IPS-11a (cell line): ENCODE measurements around the gene CMTM7.
"Not testable (repeated sequence)": the region's sequence is repeated elsewhere in the genome, so short reads cannot be mapped to it uniquely, and the experiment has no call there.

Experiments used
- H3K4me3 ChIP-seq: one replicate; pipeline ENCODE4 v1.5.1; 2013; ENCODE audit warnings: low read depth, low read length, control low read depth

Gene CMTM7

GRCh38 chr3:32455609-32456428 lies 64.2 kb downstream of the CMTM7 start:
- H3K4me3 ChIP-seq, result no peak overlapping the region

- H3K4me3 ChIP-seq, result no peak overlapping the region
These were observed 64.9 kb downstream of the CMTM7 start for GRCh38 chr3:32456429-32457130.

- H3K4me3 ChIP-seq, result no peak overlapping the region
These were observed 66.4 kb downstream of the CMTM7 start for GRCh38 chr3:32457971-32458471.

- H3K4me3 ChIP-seq, result no peak overlapping the region
These were observed 67.8 kb downstream of the CMTM7 start for GRCh38 chr3:32459450-32459849.

- no peak overlapping the region for H3K4me3 ChIP-seq
These were observed 68.5 kb downstream of the CMTM7 start for GRCh38 chr3:32460031-32460749.

GRCh38 chr3:32460817-32461496 lies 69.3 kb downstream of the CMTM7 start:
- not testable (repeated sequence) for H3K4me3 ChIP-seq

GRCh38 chr3:32462191-32462986 lies 70.7 kb downstream of the CMTM7 start:
- H3K4me3 ChIP-seq, result not testable (repeated sequence)

GRCh38 chr3:32463415-32463814 lies 71.8 kb downstream of the CMTM7 start:
- H3K4me3 ChIP-seq, result not testable (repeated sequence)

GRCh38 chr3:32464726-32465125 lies 73.1 kb downstream of the CMTM7 start:
- not testable (repeated sequence) for H3K4me3 ChIP-seq

- not testable (repeated sequence) for H3K4me3 ChIP-seq
These were observed 75.2 kb downstream of the CMTM7 start for GRCh38 chr3:32466808-32467207.

- no peak overlapping the region for H3K4me3 ChIP-seq
These were observed 75.8 kb downstream of the CMTM7 start for GRCh38 chr3:32467333-32468070.

GRCh38 chr3:32469151-32469874 lies 77.7 kb downstream of the CMTM7 start:
- H3K4me3 ChIP-seq, result no peak overlapping the region

- no peak overlapping the region for H3K4me3 ChIP-seq
These were observed 78.7 kb downstream of the CMTM7 start for GRCh38 chr3:32470362-32470761.

GRCh38 chr3:32471246-32471645 lies 79.6 kb downstream of the CMTM7 start:
- H3K4me3 ChIP-seq, result no peak overlapping the region

GRCh38 chr3:32472151-32472550 lies 80.5 kb downstream of the CMTM7 start:
- H3K4me3 ChIP-seq, result not testable (repeated sequence)

GRCh38 chr3:32474201-32474600 lies 82.5 kb downstream of the CMTM7 start:
- no peak overlapping the region for H3K4me3 ChIP-seq

GRCh38 chr3:32480604-32481003 lies 89.0 kb downstream of the CMTM7 start:
- no peak overlapping the region for H3K4me3 ChIP-seq

GRCh38 chr3:32481791-32482631 lies 90.4 kb downstream of the CMTM7 start:
- H3K4me3 ChIP-seq, result no peak overlapping the region
